A549 (cell line): ENCODE data around the gene SMIM30. TPM values are rescaled to one million over a fixed set of nuclear protein-coding genes. Genes with fewer than 3 reads are reported as not detected.

Experiments used
- ATAC-seq, 2 experiments: fragments of 200-7000 bp in 1 of 2; fragments of >200 bp in 1 of 2; cut with Nextera tagmentation in 1 of 2; cut with Tn5 transposase in 1 of 2; 3 replicates each; pipeline versions ENCODE4 v1.8.0 to v1.9.1; 2018 to 2020; ENCODE audit warnings: mild to moderate bottlenecking in 1 of 2, moderate library complexity in 1 of 2
- CTCF ChIA-PET: fragments of 300-600 bp; sonication (Branson Sonifier 250); formaldehyde crosslinking; extraction: SDS; loops from one replicate; lab custom pipeline; 2021; ENCODE audit warnings: antibody characterized with exemption, inconsistent platforms; lab: Yijun Ruan, JAX
- POLR2A ChIA-PET: fragments of 350-600 bp; formaldehyde crosslinking; extraction: SDS; loops from one replicate; lab custom pipeline; 2021; ENCODE audit warnings: antibody characterized with exemption, inconsistent platforms; lab: Yijun Ruan, JAX
- DNase-seq, 2 experiments: peaks; one replicate each; pipeline versions ENCODE4 v3.0.0 to v3.0.0-alpha.2; 2011 to 2016; ENCODE audit warnings: low read depth in 1 of 2, low spot score in 1 of 2
- FAIRE-seq: peaks from 2 replicates; lab custom pipeline; 2011; peaks lifted over from hg19 to GRCh38; lab: Jason Lieb, UNC
- H3K27ac ChIP-seq, 2 experiments: fragments of >200 bp; sonication (Bioruptor Twin); formaldehyde crosslinking; 3 replicates each; pipeline ENCODE4 v1.5.1; 2016 to 2017
- H3K4me1 ChIP-seq: fragments of >200 bp; sonication (Bioruptor Twin); formaldehyde crosslinking; 3 replicates; pipeline ENCODE4 v1.6.1; 2016
- H3K4me2 ChIP-seq: fragments of >200 bp; sonication (Bioruptor Twin); formaldehyde crosslinking; 3 replicates; pipeline ENCODE4 v1.6.1; 2016
- H3K4me3 ChIP-seq: fragments of >200 bp; sonication (Bioruptor Twin); formaldehyde crosslinking; 3 replicates; pipeline ENCODE4 v1.5.1; 2016
- H3K9me3 ChIP-seq: fragments of >200 bp; sonication (Bioruptor Twin); formaldehyde crosslinking; 3 replicates; pipeline ENCODE4 v1.6.1; 2016
- BCL3 ChIP-seq: fragments of >200 bp; sonication (Bioruptor Twin); formaldehyde crosslinking; IDR thresholded peaks from 3 replicates; pipeline ENCODE4 v1.6.1; 2016
- CBX2 ChIP-seq: fragments of 200-600 bp; sonication (generic); IDR thresholded peaks from 2 replicates; pipeline ENCODE4 v1.6.1; 2016; ENCODE audit warnings: low read depth, mild to moderate bottlenecking, borderline replicate concordance
- CEBPB ChIP-seq, 2 experiments: fragments of >200 bp in 1 of 2; sonication (Bioruptor Twin) in 1 of 2; formaldehyde crosslinking in 1 of 2; IDR thresholded peaks; 2 replicates each; pipeline ENCODE4 v1.6.1; 2012 to 2016
- EHMT2 ChIP-seq: fragments of 200-600 bp; sonication (generic); IDR thresholded peaks from 2 replicates; pipeline ENCODE4 v1.6.1; 2016; ENCODE audit warnings: antibody characterized with exemption, low read depth, mild to moderate bottlenecking, moderate library complexity
- FOSB ChIP-seq: fragments of 250-450 bp; sonication (Bioruptor Pico); IDR thresholded peaks from 2 replicates; pipeline ENCODE4 v1.5.0; 2020; ENCODE audit warnings: mild to moderate bottlenecking, moderate library complexity
- FOXS1 ChIP-seq: fragments of 250-450 bp; sonication (Bioruptor Pico); IDR thresholded peaks from 2 replicates; pipeline ENCODE4 v1.5.0; 2020; ENCODE audit warnings: mild to moderate bottlenecking, moderate library complexity
- HES2 ChIP-seq: fragments of >200 bp; sonication (Bioruptor Twin); formaldehyde crosslinking; IDR thresholded peaks from 2 replicates; pipeline ENCODE4 v1.6.1; 2016
- HOXA7 ChIP-seq: fragments of 250-450 bp; sonication (Bioruptor Pico); IDR thresholded peaks from 2 replicates; pipeline ENCODE4 v1.5.0; 2020; ENCODE audit warnings: mild to moderate bottlenecking, moderate library complexity
- HOXB13 ChIP-seq: fragments of 250-450 bp; sonication (Bioruptor Pico); IDR thresholded peaks from 2 replicates; pipeline ENCODE4 v1.5.0; 2020; ENCODE audit warnings: low read depth, mild to moderate bottlenecking, moderate library complexity
- HOXB5 ChIP-seq: fragments of 250-450 bp; sonication (Bioruptor Pico); IDR thresholded peaks from 2 replicates; pipeline ENCODE4 v1.5.0; 2020; ENCODE audit warnings: mild to moderate bottlenecking, moderate library complexity
- JUN ChIP-seq, 2 experiments: fragments of >200 bp; sonication (Bioruptor Twin); formaldehyde crosslinking; IDR thresholded peaks; 2 replicates in 1 of 2; 3 replicates in 1 of 2; pipeline ENCODE4 v1.6.1; 2016 to 2017
- MAFK ChIP-seq: fragments of 450-650 bp; IDR thresholded peaks from 2 replicates; pipeline ENCODE4 v1.6.1; 2014; ENCODE audit not compliant: partially characterized antibody
- MYC ChIP-seq: IDR thresholded peaks from 2 replicates; pipeline ENCODE4 v1.6.1; 2012; ENCODE audit warnings: mild to moderate bottlenecking, inconsistent platforms, low read length, improper control_type of control experiment, borderline replicate concordance
- RARB ChIP-seq: fragments of 250-450 bp; sonication (Bioruptor Pico); IDR thresholded peaks from 2 replicates; pipeline ENCODE4 v1.8.0; 2021; ENCODE audit warnings: mild to moderate bottlenecking, moderate library complexity
- RCOR1 ChIP-seq: fragments of 150-350 bp; IDR thresholded peaks from 2 replicates; pipeline ENCODE4 v1.6.1; 2014; ENCODE audit warnings: antibody characterized with exemption, low read length, low read depth
- RFX5 ChIP-seq: fragments of 450-650 bp; IDR thresholded peaks from 2 replicates; pipeline ENCODE4 v1.7.1; 2014; ENCODE audit warnings: antibody characterized with exemption, mild to moderate bottlenecking, moderate library complexity
- SMC3 ChIP-seq: fragments of >200 bp; sonication (Bioruptor Twin); formaldehyde crosslinking; IDR thresholded peaks from 3 replicates; pipeline ENCODE4 v1.6.1; 2018; ENCODE audit warnings: inconsistent platforms
- SREBF2 ChIP-seq: fragments of 450-650 bp; IDR thresholded peaks from 2 replicates; pipeline ENCODE4 v1.6.1; 2014; ENCODE audit warnings: mild to moderate bottlenecking, moderate library complexity
- TP53 ChIP-seq: fragments of 250-450 bp; sonication (Bioruptor Pico); IDR thresholded peaks from 2 replicates; pipeline ENCODE4 v1.5.0; 2021; ENCODE audit warnings: mild to moderate bottlenecking, moderate library complexity
- USF2 ChIP-seq: fragments of 450-650 bp; IDR thresholded peaks from 2 replicates; pipeline ENCODE4 v1.6.1; 2014; ENCODE audit warnings: antibody characterized with exemption
- ZC3H11A ChIP-seq: fragments of 450-650 bp; IDR thresholded peaks from 2 replicates; pipeline ENCODE4 v1.6.1; 2014; ENCODE audit warnings: antibody characterized with exemption, mild to moderate bottlenecking
- ZNF302 ChIP-seq: fragments of 250-450 bp; sonication (Bioruptor Pico); IDR thresholded peaks from 2 replicates; pipeline ENCODE4 v1.9.0; 2021; ENCODE audit warnings: inconsistent platforms, mild to moderate bottlenecking, moderate library complexity
- WGBS: methylation state at CpG from one replicate; pipeline ENCODE4 v1.1.6; 2017; ENCODE audit errors: missing lambda C conversion rate; 5-methylcytosine and 5-hydroxymethylcytosine counted together
- polyA plus RNA-seq, 4 experiments: library from polyadenylated mRNA; depleted of rRNA in 3 of 4; stranded (reverse); fragments of >200 nt; fragmentation: RNase III in 1 of 4; extraction: RNeasy Plus Mini Kit Qiagen cat#74134 plus additional on column Dnase treatment in 1 of 4; gene quantifications; 2 replicates in 3 of 4; 3 replicates in 1 of 4; pipeline ENCODE4 v1.2.3, GENCODE V29; 2011 to 2017

Gene SMIM30
- polyA plus RNA-seq, 2 of the 4 experiments (the other 2 are of a cell fraction): 47.1 to 62.7 TPM

- TF ChIP-seq HES2 (no peak), EHMT2 (no peak), BCL3 (no peak), SREBF2 (no peak), USF2 (no peak)
Measured at GRCh38 chr7:113134025-113134424, 15.7 kb upstream of the SMIM30 start (continued).

GRCh38 chr7:113131367-113131766, 13.0 kb upstream of the SMIM30 start:
- H3K9me3 ChIP-seq: no peaks in the 10 kb centered on the region
- CTCF ChIA-PET: interaction anchor here (0.6 to 1.6 kb wide), 3 partner anchors 18 to 446 kb away, joined by 3 to 4 read pairs (median 3); no protein-coding TSS in a partner anchor
- TF ChIP-seq JUN (IDR thresholded peaks at IDR 0.05) (no peak), RCOR1 (no peak), RARB (no peak), HES2 (no peak), USF2 (no peak), TP53 (CRISPR knock-in tag) (no peak), RFX5 (no peak), SMC3 (no peak), FOXS1 (CRISPR knock-in tag) (no peak), MAFK (no peak), CEBPB (IDR thresholded peaks at IDR 0.05) (no peak), HOXB13 (CRISPR knock-in tag) (no peak), ZNF302 (no peak), HOXB5 (no peak), FOSB (CRISPR knock-in tag) (no peak), ZC3H11A (no peak), MYC (no peak)
- H3K27ac ChIP-seq: no peak overlapping the region
- DNase-seq (no peak), FAIRE-seq (no peak), ATAC-seq (no peak)
- no peak overlapping the region for H3K4me2 ChIP-seq
- H3K4me1 ChIP-seq: no peaks in the 10 kb centered on the region
- H3K4me3 ChIP-seq: no peak overlapping the region
- POLR2A ChIA-PET: no interaction called here
- WGBS: 12% methylated on average over 2 of the region's 2 CpGs

- WGBS: 50% methylated on average over 1 of the region's 1 CpG
- no peak for FAIRE-seq
- Histone ChIP-seq H3K27ac (no peak overlapping the region), H3K9me3 (no peaks in the 10 kb centered on the region), H3K4me1 (no peaks in the 10 kb centered on the region), H3K4me3 (no peak overlapping the region), H3K4me2 (no peak overlapping the region)
- POLR2A ChIA-PET: no interaction called here
- ATAC-seq: no peak
- CTCF ChIA-PET: interaction anchor here (0.6 to 1.4 kb wide), 2 partner anchors 62 to 293 kb away, joined by 3 read pairs; no protein-coding TSS in a partner anchor
- no peak for DNase-seq
- TF ChIP-seq HOXA7 (CRISPR knock-in tag): no peak
- TF ChIP-seq CBX2: no peak
- TF ChIP-seq JUN (IDR thresholded peaks at IDR 0.05): no peak
Measured at GRCh38 chr7:113128031-113128430, 9.7 kb upstream of the SMIM30 start.
